Keratinocyte (primary cell): ENCODE data around the gene DOK4. TPM values are rescaled to one million over a fixed set of nuclear protein-coding genes. Genes with fewer than 3 reads are reported as not detected.

ENCODE experiments used
- DNase-seq: peaks from one replicate; pipeline ENCODE4 v3.0.0-alpha.2; 2011; ENCODE audit warnings: low read depth, missing footprints, low spot score
- FAIRE-seq: peaks from 2 replicates; lab custom pipeline; 2011; peaks lifted over from hg19 to GRCh38; lab: Jason Lieb, UNC
- H2AFZ ChIP-seq: 2 replicates; pipeline ENCODE4 v1.6.0; 2012; ENCODE audit warnings: low read length, control low read depth, inconsistent platforms; ENCODE audit not compliant: control insufficient read depth
- H3K27ac ChIP-seq: 2 replicates; pipeline ENCODE4 v1.5.1; 2011; ENCODE audit warnings: low read length; ENCODE audit not compliant: control insufficient read depth, insufficient read depth
- H3K27me3 ChIP-seq: 3 replicates; pipeline ENCODE4 v1.6.0; 2011; ENCODE audit warnings: low read length; ENCODE audit not compliant: control insufficient read depth, insufficient read depth; ENCODE audit errors: extremely low read depth
- H3K36me3 ChIP-seq, 2 experiments: 2 replicates in 1 of 2; 3 replicates in 1 of 2; pipeline ENCODE4 v1.5.1; 2011; ENCODE audit warnings: low read length in 2 of 2, mild to moderate bottlenecking in 1 of 2; ENCODE audit not compliant: control insufficient read depth in 2 of 2, insufficient read depth in 2 of 2; ENCODE audit errors: extremely low read depth in 1 of 2
- H3K4me1 ChIP-seq: 3 replicates; pipeline ENCODE4 v1.5.1; 2011; ENCODE audit warnings: low read length; ENCODE audit not compliant: control insufficient read depth, insufficient read depth; ENCODE audit errors: extremely low read depth
- H3K4me2 ChIP-seq: 3 replicates; pipeline ENCODE4 v1.6.0; 2011; ENCODE audit warnings: low read depth, low read length; ENCODE audit not compliant: control insufficient read depth, insufficient read depth; ENCODE audit errors: extremely low read depth
- H3K4me3 ChIP-seq, 3 experiments: fragments of 200-600 bp in 1 of 3; sonication (generic) in 1 of 3; 2 replicates in 2 of 3; 3 replicates in 1 of 3; pipeline ENCODE4 v1.5.1; 2011 to 2016; ENCODE audit warnings: low read length in 3 of 3, mild to moderate bottlenecking in 3 of 3, control low read depth in 2 of 3, inconsistent platforms in 1 of 3, low read depth in 1 of 3, mixed read lengths in 1 of 3, mixed run types in 1 of 3, moderate library complexity in 1 of 3; ENCODE audit not compliant: control insufficient read depth in 2 of 3, insufficient read depth in 2 of 3; ENCODE audit errors: extremely low read depth in 1 of 3
- H3K79me2 ChIP-seq: 2 replicates; pipeline ENCODE4 v1.6.0; 2012; ENCODE audit warnings: low read length; ENCODE audit not compliant: control insufficient read depth, insufficient read depth
- H3K9ac ChIP-seq: 3 replicates; pipeline ENCODE4 v1.6.0; 2011; ENCODE audit warnings: low read length; ENCODE audit not compliant: control insufficient read depth, insufficient read depth; ENCODE audit errors: extremely low read depth
- H3K9me1 ChIP-seq: 3 replicates; pipeline ENCODE4 v1.6.0; 2011; ENCODE audit warnings: low read length; ENCODE audit not compliant: control insufficient read depth, insufficient read depth; ENCODE audit errors: extremely low read depth
- H3K9me3 ChIP-seq: 2 replicates; pipeline ENCODE4 v1.5.1; 2012; ENCODE audit warnings: low read depth, low read length; ENCODE audit not compliant: control insufficient read depth
- H4K20me1 ChIP-seq: 3 replicates; pipeline ENCODE4 v1.6.0; 2011; ENCODE audit warnings: low read length; ENCODE audit not compliant: control insufficient read depth, insufficient read depth; ENCODE audit errors: extremely low read depth
- CTCF ChIP-seq, 3 experiments: IDR thresholded peaks in 1 of 3; conservative IDR thresholded peaks in 1 of 3; optimal IDR thresholded peaks in 1 of 3; 2 replicates in 2 of 3; 3 replicates in 1 of 3; pipeline versions ENCODE3 to v1.5.1; 2011; ENCODE audit warnings: low read length in 3 of 3, mild to moderate bottlenecking in 3 of 3, moderate library complexity in 2 of 3, control low read depth in 1 of 3, inconsistent platforms in 1 of 3; ENCODE audit not compliant: insufficient read depth in 2 of 3; ENCODE audit errors: extremely low read depth in 1 of 3
- EZH2 ChIP-seq: IDR thresholded peaks from one replicate; pipeline ENCODE4 v1.6.1; 2012; ENCODE audit warnings: inconsistent platforms, mild to moderate bottlenecking, low read length, moderate library complexity
- dilution Hi-C: fragments of 300-500 bp; cut with MboI; formaldehyde crosslinking; loops from one replicate; pipeline ENCODE4 v1.7.0; 2020; ENCODE audit warnings: low sequenced_read_pairs; ENCODE audit not compliant: extremely low pct_ligation_motif_present
- polyA plus RNA-seq, 5 experiments: library from polyadenylated mRNA; depleted of rRNA in 3 of 5; stranded (reverse) in 3 of 5; stranded (forward) in 1 of 5; unstranded in 1 of 5; fragments of >200 nt; gene quantifications; 1 replicate in 1 of 5; 2 replicates in 3 of 5; 3 replicates in 1 of 5; pipeline versions ENCODE4 v1.2.1 to v1.2.3, GENCODE V29; 2011 to 2012; ENCODE audit warnings: missing spikeins in 2 of 5, low read depth in 1 of 5, low replicate concordance in 1 of 5

The DOK4 gene
- polyA plus RNA-seq, 1 donor (not counting 4 experiments of a cell fraction or from before 2014, with no cell fraction given), result 17.6 TPM

- Histone ChIP-seq H3K9me3 (no peaks in the 10 kb centered on the region), H3K4me2 (no peak overlapping the region), H2AFZ (no peak overlapping the region), H3K27me3 (no peaks in the 10 kb centered on the region), H3K9ac (no peak overlapping the region), H3K9me1 (no peaks in the 10 kb centered on the region), H3K79me2 (no peaks in the 10 kb centered on the region), H3K4me1 (no peaks in the 10 kb centered on the region), H4K20me1 (no peaks in the 10 kb centered on the region), H3K4me3 (no peak overlapping the region), H3K36me3 (no peaks in the 10 kb centered on the region), H3K27ac (no peak overlapping the region)
- FAIRE-seq, result no peak
- dilution Hi-C loops, result no loop called here
- TF ChIP-seq CTCF (optimal IDR thresholded peaks at IDR 0.05 in 1 of 3, IDR thresholded peaks at IDR 0.05 in 1 of 3, conservative IDR thresholded peaks at IDR 0.05 in 1 of 3; ENCODE audit: extremely low read depth in 1 of 3, insufficient read depth in 2 of 3, low read length in 3 of 3) (no peak), EZH2 (no peak)
- DNase-seq, result no peak
Measured at GRCh38 chr16:57498031-57498430, 11.7 kb upstream of the DOK4 start.

GRCh38 chr16:57497121-57497520 lies 10.8 kb upstream of the DOK4 start:
- no peak overlapping the region for H3K4me2 ChIP-seq
- no peaks in the 10 kb centered on the region for H3K27me3 ChIP-seq
- no peaks in the 10 kb centered on the region for H3K79me2 ChIP-seq
- no peak for FAIRE-seq
- DNase-seq, result no peak
- H4K20me1 ChIP-seq, result no peaks in the 10 kb centered on the region
- no peak overlapping the region for H2AFZ ChIP-seq
- H3K9me3 ChIP-seq, result no peaks in the 10 kb centered on the region
- H3K9ac ChIP-seq, result no peak overlapping the region
- dilution Hi-C loops, result no loop called here
- no peak overlapping the region for H3K27ac ChIP-seq
- H3K4me3 ChIP-seq, result no peak overlapping the region
- H3K9me1 ChIP-seq, result no peaks in the 10 kb centered on the region
- no peaks in the 10 kb centered on the region for H3K36me3 ChIP-seq
- no peaks in the 10 kb centered on the region for H3K4me1 ChIP-seq
- TF ChIP-seq CTCF (optimal IDR thresholded peaks at IDR 0.05 in 1 of 3, IDR thresholded peaks at IDR 0.05 in 1 of 3, conservative IDR thresholded peaks at IDR 0.05 in 1 of 3; ENCODE audit: extremely low read depth in 1 of 3, insufficient read depth in 2 of 3, low read length in 3 of 3) (no peak), EZH2 (no peak)
